ENCODE measurements around the gene YIPF3. TPM values are rescaled to one million over a fixed set of nuclear protein-coding genes. Genes with fewer than 3 reads are reported as not detected.

Gene YIPF3
- total and polyA plus RNA-seq, 9 of the 15 experiments (the other 6 are each of a cell fraction or from before 2014, with no cell fraction given) = 27.5 to 75.3 (median 57.6) TPM

DNA sequence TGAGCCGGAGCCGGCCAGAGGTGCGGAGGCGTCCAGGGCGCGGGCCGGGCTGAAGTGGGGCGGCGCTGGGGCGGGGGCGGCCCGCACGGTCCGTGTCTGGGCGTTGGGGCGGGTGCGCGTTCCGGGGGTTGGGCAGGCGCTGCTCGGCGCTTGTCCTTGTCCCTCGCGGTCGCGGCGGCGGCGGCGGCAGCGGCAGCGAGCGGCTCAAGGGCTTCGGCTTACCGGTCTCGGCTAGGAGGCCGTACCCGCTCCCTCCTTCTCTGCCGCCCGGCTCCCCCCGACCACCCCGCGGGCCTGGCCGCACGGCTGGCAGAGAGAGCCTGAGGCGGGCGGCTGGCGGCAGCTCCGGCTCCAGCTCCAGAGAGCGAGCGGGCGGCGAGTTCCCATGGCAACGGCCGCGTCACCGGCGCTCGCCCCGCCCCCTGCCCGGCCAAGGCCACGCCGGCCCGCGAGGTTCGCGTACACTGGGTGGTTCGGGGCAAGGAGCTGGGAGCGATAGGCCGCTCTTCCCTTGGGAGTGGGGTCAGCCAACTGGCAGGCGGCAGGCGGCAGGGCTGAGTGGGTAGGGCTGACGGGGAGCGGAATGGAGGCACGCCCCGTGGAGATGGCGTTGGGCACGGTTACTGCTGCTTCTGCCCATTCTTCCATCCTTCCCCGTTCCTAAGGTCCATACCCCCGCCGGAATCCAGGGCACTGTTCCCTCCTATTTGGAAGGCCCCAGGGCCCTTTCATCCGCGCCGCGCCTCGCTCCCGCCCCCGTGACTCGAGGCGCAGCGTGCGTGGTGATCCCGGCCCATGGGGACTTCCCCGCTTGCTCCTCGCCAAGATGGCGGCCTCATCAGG, 6.5 kb downstream of the YIPF3 start, which contains the start of gene LRRC73 (continued):
- TF ChIP-seq NCOA2 (IDR thresholded peaks at IDR 0.05; ENCODE audit: partially characterized antibody in 2 of 2) = no peak
- no peak for TF ChIP-seq ZNF75A (CRISPR knock-in tag; IDR thresholded peaks at IDR 0.05)
- TF ChIP-seq CTBP1 (IDR thresholded peaks at IDR 0.05; ENCODE audit: borderline replicate concordance) = peak; percentile 95
- no peak for TF ChIP-seq ZBED1 (IDR thresholded peaks at IDR 0.05)
- no peak for TF ChIP-seq YBX1 (IDR thresholded peaks at IDR 0.05)
- TF ChIP-seq NR1H2 (CRISPR knock-in tag; IDR thresholded peaks at IDR 0.05) = 0 out of 2 replicates have a peak, but pooled peaks have one; percentile 62
- TF ChIP-seq, protein P1, sequence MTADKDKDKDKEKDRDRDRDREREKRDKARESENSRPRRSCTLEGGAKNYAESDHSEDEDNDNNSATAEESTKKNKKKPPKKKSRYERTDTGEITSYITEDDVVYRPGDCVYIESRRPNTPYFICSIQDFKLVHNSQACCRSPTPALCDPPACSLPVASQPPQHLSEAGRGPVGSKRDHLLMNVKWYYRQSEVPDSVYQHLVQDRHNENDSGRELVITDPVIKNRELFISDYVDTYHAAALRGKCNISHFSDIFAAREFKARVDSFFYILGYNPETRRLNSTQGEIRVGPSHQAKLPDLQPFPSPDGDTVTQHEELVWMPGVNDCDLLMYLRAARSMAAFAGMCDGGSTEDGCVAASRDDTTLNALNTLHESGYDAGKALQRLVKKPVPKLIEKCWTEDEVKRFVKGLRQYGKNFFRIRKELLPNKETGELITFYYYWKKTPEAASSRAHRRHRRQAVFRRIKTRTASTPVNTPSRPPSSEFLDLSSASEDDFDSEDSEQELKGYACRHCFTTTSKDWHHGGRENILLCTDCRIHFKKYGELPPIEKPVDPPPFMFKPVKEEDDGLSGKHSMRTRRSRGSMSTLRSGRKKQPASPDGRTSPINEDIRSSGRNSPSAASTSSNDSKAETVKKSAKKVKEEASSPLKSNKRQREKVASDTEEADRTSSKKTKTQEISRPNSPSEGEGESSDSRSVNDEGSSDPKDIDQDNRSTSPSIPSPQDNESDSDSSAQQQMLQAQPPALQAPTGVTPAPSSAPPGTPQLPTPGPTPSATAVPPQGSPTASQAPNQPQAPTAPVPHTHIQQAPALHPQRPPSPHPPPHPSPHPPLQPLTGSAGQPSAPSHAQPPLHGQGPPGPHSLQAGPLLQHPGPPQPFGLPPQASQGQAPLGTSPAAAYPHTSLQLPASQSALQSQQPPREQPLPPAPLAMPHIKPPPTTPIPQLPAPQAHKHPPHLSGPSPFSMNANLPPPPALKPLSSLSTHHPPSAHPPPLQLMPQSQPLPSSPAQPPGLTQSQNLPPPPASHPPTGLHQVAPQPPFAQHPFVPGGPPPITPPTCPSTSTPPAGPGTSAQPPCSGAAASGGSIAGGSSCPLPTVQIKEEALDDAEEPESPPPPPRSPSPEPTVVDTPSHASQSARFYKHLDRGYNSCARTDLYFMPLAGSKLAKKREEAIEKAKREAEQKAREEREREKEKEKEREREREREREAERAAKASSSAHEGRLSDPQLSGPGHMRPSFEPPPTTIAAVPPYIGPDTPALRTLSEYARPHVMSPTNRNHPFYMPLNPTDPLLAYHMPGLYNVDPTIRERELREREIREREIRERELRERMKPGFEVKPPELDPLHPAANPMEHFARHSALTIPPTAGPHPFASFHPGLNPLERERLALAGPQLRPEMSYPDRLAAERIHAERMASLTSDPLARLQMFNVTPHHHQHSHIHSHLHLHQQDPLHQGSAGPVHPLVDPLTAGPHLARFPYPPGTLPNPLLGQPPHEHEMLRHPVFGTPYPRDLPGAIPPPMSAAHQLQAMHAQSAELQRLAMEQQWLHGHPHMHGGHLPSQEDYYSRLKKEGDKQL (CRISPR knock-in tag; IDR thresholded peaks at IDR 0.05; ENCODE audit: borderline replicate concordance) = no peak
- no peak for TF ChIP-seq SMAD4 (CRISPR knock-in tag; conservative IDR thresholded peaks at IDR 0.05)
- TF ChIP-seq SPI1 (IDR thresholded peaks at IDR 0.05; ENCODE audit: borderline replicate concordance, low read depth, low read length) = no peak
- TF ChIP-seq, protein P2, sequence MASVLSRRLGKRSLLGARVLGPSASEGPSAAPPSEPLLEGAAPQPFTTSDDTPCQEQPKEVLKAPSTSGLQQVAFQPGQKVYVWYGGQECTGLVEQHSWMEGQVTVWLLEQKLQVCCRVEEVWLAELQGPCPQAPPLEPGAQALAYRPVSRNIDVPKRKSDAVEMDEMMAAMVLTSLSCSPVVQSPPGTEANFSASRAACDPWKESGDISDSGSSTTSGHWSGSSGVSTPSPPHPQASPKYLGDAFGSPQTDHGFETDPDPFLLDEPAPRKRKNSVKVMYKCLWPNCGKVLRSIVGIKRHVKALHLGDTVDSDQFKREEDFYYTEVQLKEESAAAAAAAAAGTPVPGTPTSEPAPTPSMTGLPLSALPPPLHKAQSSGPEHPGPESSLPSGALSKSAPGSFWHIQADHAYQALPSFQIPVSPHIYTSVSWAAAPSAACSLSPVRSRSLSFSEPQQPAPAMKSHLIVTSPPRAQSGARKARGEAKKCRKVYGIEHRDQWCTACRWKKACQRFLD (CRISPR knock-in tag; IDR thresholded peaks at IDR 0.05) = no peak
- no peak for TF ChIP-seq PRPF4 (IDR thresholded peaks at IDR 0.05; ENCODE audit: insufficient read depth, low read depth, low read length, poor library complexity, severe bottlenecking)
- TF ChIP-seq GABPB2 (CRISPR knock-in tag; conservative IDR thresholded peaks at IDR 0.05) = no peak
- TF ChIP-seq, protein P3, sequence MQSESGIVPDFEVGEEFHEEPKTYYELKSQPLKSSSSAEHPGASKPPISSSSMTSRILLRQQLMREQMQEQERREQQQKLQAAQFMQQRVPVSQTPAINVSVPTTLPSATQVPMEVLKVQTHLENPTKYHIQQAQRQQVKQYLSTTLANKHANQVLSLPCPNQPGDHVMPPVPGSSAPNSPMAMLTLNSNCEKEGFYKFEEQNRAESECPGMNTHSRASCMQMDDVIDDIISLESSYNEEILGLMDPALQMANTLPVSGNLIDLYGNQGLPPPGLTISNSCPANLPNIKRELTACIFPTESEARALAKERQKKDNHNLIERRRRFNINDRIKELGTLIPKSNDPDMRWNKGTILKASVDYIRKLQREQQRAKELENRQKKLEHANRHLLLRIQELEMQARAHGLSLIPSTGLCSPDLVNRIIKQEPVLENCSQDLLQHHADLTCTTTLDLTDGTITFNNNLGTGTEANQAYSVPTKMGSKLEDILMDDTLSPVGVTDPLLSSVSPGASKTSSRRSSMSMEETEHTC (IDR thresholded peaks at IDR 0.05) = no peak
- TF ChIP-seq ADNP (tag; IDR thresholded peaks at IDR 0.05) = no peak
- TF ChIP-seq, protein P4, sequence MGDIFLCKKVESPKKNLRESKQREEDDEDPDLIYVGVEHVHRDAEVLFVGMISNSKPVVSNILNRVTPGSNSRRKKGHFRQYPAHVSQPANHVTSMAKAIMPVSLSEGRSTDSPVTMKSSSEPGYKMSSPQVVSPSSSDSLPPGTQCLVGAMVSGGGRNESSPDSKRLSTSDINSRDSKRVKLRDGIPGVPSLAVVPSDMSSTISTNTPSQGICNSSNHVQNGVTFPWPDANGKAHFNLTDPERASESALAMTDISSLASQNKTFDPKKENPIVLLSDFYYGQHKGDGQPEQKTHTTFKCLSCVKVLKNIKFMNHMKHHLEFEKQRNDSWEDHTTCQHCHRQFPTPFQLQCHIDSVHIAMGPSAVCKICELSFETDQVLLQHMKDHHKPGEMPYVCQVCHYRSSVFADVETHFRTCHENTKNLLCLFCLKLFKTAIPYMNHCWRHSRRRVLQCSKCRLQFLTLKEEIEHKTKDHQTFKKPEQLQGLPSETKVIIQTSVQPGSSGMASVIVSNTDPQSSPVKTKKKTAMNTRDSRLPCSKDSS (IDR thresholded peaks at IDR 0.05; ENCODE audit: low read depth, partially characterized antibody) = no peak
- no peak for TF ChIP-seq GABPA (tag; conservative IDR thresholded peaks at IDR 0.05; ENCODE audit: low read depth)
